HG03135 (cell line): ENCODE results near the gene ZFPM1.

Experiments used
- ATAC-seq: cut with Tn5 transposase; IDR thresholded peaks from one replicate; pipeline ENCODE4 v1.9.1; 2021; ENCODE audit warnings: mild to moderate bottlenecking, moderate library complexity; ENCODE audit not compliant: unreplicated experiment

ZFPM1 gene

DNA sequence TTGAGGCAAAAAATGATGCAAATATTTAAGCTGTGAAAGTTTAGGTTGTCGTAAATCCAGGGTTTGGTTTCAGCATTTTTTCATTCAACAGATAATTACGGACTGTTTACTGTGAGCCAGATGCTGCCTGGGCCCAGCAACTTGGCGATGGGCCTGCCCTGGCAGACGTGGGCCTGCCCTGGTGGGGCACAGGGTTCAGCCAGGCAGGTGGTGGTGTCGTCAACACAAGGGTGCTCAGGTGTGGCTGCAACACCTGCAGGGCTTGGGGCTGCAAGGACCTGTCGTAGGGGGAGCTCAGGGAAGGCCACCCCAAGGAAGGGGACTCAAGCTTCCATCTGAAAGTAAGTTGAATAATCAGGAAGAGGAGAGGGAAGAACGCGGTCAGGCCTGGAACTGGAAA lies 132.2 kb downstream of the ZFPM1 start:
- ATAC-seq = no peak

DNA sequence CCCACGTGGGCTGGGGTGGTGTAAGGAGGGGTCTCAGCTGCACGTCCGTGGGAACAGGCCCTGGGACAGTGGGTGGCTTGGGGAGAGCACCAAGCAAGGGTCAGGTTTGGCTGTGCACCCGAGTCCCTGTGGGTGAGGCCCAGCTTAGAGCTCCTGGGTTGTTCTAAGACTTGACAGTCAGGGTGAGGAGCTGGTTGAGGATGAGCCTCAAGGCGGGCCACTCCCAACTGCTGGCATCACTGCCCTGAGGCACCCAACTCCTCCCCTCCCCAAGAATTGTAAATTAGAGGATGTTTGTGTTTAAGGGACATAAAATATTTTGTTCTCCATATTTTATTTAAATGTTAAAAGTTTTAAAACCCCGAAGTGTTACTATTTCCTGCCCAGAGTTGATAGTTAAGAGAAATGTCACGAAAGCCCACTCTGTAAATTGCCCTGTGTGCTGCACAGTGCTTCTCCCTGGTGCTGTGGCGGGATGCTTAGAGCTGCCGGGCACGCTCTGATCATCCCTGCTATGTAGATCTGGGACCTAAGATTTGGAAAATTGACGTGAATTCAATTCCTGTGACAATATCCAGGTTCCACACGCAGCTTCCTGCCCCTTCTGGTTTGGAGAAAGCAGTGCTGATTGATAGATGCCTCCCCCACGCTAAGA lies 133.0 kb downstream of the ZFPM1 start:
- no peak for ATAC-seq
